GM18511 (cell line): ENCODE results near the gene C1QTNF1.

ENCODE experiments used
- ATAC-seq: cut with Tn5 transposase; IDR thresholded peaks from one replicate; pipeline ENCODE4 v1.9.1; 2021; ENCODE audit warnings: mild to moderate bottlenecking, moderate library complexity; ENCODE audit not compliant: unreplicated experiment

C1QTNF1 gene, protein sequence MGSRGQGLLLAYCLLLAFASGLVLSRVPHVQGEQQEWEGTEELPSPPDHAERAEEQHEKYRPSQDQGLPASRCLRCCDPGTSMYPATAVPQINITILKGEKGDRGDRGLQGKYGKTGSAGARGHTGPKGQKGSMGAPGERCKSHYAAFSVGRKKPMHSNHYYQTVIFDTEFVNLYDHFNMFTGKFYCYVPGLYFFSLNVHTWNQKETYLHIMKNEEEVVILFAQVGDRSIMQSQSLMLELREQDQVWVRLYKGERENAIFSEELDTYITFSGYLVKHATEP

DNA sequence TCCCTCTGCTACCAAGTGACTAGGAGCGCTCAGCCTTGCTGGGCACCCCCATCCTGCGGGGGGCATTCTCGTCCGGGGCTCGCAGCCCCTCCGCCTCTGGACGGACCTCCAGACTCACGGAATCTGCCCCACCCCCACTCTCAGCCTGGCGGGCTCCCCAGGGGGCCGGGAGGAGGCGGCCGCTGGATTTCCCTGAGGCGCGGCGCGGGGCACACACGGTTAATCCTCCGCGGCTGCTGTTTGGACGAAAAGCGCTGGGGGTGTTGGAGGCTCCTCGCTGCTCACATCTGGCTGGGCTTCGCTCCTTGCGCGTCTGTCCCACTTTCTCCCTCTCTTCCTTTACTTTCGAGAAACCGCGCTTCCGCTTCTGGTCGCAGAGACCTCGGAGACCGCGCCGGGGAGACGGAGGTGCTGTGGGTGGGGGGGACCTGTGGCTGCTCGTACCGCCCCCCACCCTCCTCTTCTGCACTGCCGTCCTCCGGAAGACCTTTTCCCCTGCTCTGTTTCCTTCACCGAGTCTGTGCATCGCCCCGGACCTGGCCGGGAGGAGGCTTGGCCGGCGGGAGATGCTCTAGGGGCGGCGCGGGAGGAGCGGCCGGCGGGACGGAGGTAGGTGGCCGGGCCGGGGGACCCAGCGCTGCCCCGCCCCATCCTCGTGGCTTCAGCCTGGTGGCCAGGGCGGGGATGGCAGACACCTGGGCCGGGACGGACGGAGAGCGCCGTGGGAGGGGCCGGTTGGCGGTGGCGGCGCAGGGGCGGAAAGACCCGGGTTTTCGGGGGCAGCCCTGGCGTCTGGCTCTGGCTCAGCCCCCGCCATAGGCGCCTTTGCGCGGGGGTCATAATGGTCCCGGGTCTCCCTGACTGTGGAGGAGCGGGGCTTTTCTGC, at the start of gene C1QTNF1:
TSS of gene C1QTNF1 (plus strand) at position 284 of the 886 bp plus-strand sequence. CDS start 19,800 bp downstream, outside the sequence.
- ATAC-seq, result no peak

DNA sequence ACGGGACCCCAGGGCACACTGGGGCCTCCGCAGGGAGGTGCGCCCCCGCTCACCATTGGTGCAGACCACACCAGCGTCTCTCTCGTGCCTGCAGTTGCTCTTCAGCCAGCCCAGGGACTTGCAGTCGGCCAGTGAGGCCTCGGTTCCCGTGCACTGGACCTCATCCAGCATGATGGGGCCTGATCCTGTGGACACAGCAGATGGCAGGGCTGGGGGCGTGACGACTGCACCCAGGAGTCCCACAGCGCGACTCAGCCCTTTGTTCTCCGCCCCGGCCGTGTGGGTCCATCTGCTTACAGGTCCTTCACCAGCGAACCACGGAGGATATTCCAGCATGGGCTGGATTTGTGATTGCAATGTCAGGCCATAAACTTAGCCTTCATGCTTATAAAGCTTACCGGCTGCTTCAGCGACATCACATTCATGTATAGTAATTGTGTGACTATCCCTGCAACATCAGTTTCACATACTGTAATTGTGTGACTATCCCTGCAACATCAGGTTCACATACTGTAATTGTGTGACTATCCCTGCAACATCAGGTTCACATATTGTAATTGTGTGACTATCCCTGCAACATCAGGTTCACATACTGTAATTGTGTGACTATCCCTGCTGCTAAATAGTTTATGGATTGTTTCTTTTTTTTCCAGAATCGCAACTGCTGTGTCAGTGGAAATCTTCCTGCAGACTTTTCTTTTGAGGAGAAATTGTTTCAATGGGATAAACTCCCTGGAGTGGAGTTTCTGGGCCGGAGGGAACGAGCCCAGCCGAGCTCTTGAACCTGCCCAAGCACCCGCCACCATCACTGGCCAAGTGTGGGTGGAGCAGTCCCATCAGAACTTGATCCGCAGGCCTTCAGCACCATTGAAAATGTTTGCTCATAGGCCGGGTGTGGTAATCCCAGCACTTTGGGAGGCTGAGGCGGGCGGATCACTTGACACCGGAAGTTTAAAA, 49.1 kb upstream of the C1QTNF1 start:
- no peak for ATAC-seq

DNA sequence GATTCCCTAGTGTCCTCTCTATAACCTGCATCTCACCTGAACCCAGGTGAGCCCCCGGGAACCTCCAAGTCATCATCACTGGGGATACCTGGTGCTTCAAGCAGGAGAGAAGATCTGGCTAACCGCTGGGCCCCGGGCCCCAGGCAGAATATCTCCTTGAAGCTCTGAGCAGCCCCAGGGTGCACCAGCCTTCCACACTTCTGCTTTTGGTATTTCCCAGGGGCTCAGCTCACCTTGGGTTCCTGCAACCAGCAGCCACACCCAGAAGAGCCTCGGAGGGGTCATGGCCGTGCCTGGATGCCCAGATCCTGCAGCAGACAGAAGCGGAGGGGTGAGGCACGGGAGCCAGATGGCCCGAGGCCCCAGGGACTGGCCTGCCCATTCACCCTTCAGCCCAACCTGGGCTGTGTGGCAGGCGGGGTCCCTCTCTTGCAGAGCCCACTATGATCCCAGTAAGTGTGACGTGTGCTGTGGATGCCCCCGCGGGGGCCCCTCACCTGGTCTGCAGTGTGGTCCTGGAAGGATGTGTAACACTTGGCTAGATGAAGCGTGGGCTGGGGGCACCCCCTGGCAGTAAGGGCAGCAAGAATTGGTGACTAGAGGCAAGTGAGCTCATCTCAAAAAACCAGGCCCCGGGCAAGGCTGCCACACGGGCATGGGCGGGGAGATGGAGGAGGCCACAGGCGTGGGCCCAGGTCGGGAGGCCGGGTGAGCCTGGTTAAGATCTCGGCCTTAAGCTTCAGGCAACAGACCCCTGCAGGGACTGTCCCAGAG, 46.9 kb upstream of the C1QTNF1 start:
- ATAC-seq, result no peak

DNA sequence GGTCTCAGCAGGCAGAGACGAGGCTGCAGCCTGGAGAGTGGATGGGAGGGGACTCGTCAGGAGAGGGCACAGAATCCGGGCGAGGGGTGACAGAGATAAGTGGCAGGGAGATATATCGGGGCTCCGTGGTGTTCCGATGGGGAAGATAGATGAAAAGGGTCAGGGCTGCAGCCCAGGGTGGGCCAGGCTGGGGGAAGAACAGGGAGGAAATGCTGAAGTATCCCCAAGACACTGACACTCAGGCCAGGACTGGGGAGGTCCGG, 46.4 kb upstream of the C1QTNF1 start:
- ATAC-seq, result no peak

DNA sequence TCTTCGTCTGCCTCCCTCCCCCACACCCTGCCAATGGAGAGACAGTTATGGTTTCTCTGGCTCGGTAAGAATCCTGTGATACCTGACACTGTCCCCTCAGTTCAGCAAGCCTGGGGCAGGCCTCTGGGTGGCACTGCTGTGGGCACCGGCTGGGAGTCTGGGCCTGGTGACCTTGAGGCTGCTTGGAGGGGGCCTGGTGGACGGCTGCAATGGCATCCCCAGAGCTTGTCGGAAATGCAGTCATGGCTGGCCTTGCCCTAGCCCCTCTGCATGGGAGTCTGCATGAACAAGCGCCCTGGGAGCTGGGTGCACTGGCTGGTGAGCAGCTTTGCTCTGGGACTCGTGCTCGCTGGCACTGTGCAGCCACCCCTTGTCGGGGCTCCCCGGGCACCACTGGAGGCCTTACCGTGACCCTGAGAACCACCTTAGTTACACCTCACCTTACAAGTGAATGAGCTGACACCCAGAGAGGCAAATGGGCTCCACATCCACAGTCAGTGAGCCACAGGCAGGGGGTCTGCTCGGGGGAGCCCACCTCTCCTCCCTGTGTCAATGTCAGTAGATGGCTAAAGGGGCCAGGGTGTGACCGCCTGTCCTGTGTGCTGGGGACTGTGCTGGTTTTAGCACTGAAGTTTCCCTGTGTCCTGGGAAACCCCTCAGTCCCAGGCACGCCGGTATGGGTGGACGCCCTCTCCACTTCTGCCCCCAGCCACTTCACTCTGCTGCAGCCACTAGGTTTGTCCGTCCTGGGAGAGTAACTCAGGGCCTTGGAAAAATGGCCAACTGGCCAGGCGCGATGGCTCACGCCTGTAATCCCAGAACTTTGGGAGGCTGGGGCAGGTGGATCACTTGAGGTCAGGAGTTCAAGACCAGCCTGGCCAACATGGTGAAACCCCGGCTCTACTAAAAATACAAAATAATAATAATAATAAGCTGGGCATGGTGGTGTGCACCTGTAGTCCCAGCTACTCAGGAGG, 45.7 kb upstream of the C1QTNF1 start:
- ATAC-seq, result no peak

DNA sequence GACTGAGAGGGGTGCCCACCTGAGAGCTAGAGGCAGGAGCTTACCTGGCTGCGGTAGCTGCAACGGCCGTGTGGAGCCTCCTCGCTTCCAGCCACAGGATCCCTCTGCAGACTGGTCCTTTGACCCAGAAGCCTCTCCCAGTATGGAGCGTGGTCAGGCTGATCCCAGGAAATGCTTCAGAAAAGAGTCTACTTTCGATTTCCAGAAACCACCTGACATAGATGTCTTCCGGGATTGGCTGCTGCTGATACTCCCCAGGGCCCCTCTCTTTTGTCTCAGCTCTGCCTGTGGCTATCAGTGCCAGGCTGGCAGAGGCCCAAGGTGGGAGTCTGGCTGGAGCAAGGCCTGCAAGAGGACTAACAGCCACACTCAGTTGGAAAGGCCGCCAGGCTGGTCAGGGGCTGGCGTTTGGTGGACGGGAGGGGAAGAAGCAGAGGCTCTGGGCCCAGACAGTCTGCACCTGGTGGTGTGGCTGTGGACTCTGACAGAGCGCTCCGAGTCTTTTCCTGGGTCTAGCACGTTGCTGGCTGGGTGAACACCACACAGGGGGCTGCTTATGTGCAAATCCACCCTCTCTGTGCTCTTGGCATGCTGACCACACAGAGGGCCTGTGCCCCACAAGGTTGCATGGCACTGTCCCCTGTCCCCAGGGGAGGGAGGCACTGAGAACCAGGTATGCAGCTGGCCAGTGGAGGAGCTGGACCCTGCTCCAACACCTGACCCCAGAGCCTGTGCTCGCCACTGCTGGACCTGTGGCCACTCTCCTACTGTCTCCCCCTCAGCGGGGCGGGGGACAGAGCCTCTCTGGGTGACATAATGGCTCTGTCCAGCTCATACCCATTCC, 44.0 kb upstream of the C1QTNF1 start, which contains the start of gene LGALS3BP:
TSS of gene LGALS3BP (minus strand) at position 144 of the 844 bp plus-strand sequence. CDS start 2,732 bp downstream, outside the sequence.
- no peak for ATAC-seq

DNA sequence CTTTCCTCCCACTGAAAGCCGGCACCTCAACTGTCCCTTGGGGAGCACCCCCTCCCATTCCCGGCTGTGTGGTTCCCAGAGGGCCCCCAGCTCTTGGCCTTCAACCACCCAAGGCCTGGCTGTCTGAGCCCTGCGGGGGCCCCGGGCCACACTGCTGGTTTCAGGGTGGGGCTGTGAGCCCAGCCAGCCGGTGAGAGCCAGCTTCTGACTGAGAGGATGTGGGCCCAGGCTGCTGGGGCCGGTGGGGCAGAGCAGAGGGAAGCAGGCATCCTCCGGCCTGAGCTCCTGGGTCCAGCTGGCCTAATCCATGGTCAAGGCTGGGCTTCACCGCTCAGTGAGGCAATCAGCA, 43.4 kb upstream of the C1QTNF1 start:
- ATAC-seq, result no peak

DNA sequence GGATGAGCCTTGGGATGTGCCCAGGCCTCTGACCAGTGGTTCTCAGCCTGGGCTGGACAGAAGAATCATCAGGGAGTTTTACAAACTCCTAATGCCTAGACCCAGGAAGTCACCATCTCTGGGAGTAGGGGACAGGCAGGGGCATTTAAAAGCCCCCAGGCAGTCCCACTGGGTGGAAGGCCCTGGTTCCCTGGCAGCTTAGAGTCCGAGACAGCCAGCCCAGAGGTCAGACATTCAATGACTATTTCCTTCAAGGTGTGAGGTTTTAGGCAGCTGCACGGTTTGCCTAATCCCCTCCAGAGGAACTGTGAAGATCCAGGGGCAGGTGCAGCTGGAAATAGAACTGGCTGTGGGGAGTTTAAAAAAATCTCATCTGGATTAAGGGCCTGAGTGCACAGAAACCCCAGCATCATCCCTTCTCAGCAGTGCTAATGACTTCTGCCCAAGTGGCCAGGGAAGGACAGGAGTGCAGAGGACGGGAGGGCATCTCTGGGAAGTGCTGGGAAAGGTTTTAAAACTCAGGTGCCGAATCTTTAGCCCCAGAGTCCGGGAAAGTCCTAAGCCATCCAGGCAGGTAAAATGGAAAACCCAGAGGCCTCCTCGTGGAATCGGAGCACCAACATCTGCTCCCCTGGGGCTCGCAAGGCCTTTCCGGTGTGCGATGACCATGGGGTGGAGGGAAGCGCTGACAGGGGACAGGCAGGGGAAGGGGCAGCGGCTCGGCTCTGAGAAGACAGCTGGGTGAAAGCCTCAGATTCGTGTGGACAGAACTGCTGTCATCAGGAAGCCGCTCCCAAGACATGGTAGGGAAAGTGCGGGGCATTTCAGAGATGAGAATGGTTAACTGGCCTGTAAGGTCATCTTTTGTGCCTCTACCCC, 42.7 kb upstream of the C1QTNF1 start:
- ATAC-seq, result no peak

DNA sequence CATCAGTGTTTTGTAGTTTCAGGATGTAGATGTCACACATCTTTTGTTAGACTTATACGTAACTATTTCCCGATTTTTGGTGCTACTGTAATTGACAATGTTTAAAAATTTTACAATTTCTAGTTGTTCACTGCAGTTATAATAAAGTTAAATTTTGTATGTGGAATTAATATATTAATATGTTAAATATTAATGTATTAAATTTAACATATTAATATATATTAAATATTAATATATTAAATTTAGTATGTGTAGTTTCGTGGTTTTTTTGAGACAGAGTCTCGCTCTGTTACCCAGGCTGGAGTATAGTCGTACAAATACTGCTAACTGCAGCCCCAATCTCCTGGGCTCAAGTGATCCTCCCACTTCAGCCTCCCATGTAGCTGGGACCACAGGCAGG, 38.6 kb upstream of the C1QTNF1 start:
- no peak for ATAC-seq

DNA sequence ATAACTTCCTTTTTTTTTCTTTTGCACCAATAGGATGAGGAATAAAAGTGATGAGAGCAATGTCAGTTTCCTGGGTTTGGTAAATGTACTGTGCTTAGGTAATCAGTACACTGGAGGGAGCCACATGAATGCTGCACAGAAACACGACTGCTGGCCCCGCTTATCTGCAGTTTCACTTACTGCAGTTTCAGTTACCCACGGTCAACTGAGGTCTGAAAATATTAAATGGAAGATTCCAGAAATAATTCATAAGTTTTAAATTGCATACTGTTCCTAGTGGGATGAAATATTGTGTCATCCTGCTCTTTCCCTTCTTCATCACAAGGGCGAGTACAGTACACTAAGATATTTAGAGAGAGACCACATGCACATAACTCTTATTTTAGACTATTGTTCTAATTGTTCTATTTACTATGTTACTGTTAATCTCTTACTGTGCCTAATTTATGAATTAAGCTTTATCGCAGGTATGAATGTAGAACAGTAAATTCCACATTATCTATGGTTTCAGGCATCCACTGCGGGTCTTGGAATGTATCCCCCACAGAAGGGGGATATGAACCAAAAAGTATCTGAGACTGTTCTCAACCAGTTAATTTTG, 37.8 kb upstream of the C1QTNF1 start:
- no peak for ATAC-seq

DNA sequence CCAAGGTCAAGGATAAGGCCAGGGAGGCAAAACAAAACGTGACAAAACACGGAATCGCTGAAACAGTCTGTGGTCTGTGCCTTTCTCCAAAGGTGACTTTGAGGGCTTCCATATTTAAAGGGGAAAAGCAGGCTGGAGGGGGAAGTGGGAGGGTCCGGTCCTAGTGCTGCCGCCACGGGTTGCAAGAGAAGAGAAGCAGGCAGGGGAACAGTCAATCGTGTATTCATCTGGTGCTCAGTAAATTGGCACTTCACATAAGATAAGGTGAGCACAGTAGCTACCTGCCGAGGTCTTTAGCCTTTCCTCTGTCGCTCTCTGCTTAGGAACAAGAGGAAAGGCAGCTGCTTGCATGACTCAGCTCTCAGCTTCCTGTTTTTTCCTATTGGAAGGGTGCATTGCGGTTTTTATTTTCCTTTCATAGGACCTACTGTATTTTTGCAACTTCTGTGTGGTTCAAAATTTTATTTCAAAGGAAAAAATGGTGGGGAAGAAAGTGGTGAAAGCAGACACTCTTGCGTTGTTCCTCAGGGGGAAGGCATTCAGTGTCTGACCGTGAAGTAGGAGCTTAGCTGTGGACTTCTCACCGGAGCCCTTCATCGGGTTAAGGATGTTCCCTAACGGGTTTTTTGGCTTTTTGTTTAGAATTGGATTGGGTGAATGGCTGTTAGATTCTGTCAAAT, 37.2 kb upstream of the C1QTNF1 start:
- no peak for ATAC-seq

DNA sequence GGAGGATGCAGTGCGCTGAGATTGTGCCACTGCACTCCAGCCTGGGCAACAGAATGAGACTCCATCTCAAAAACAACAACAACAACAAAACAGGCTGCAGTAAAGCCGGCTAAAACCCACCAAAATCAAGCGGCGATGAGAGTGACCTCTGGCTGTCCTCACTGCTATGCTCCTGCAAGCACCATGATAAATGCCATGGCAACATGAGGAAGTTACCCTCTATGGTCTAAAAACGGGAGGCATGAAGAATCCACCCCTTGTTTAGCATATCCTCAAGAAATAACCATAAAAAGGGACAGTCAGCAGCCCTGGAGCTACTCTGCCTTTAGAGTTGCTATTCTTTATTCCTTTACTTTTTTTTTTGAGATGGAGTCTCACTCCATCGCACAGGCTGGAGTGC, 35.8 kb upstream of the C1QTNF1 start:
- ATAC-seq, result no peak

DNA sequence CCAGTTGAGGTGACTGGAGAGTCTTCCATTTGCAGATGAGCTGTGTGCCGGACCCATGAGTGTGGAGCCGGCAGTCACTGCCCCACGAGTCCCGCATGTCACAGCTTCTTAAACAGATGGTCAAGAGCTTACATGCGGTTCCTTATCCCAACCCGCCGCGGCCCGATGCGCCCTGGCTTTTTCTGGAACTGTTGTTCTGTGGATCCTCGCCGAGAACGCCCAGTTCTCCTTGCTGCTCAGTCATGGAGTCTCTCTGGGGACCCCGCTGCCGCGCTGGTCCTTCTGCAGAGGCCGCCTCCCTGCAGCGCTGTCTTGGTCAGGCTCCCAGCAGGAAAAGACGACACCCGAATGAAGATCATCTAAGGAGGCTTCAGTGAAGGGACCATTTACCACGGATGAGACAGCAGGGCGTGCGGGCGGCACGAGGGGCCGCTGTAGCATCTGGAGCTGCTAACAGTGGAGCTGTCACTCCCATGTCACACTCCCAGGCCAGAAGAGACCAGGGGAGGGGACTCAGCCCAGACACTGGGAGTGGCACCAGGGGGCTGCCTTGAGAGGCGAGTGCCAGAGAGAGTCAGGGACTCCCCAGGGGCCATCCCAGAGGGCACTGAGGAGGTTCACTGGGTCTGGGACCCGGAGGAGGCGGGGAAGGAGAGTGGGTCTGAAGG, 33.5 kb upstream of the C1QTNF1 start:
- ATAC-seq, result no peak

DNA sequence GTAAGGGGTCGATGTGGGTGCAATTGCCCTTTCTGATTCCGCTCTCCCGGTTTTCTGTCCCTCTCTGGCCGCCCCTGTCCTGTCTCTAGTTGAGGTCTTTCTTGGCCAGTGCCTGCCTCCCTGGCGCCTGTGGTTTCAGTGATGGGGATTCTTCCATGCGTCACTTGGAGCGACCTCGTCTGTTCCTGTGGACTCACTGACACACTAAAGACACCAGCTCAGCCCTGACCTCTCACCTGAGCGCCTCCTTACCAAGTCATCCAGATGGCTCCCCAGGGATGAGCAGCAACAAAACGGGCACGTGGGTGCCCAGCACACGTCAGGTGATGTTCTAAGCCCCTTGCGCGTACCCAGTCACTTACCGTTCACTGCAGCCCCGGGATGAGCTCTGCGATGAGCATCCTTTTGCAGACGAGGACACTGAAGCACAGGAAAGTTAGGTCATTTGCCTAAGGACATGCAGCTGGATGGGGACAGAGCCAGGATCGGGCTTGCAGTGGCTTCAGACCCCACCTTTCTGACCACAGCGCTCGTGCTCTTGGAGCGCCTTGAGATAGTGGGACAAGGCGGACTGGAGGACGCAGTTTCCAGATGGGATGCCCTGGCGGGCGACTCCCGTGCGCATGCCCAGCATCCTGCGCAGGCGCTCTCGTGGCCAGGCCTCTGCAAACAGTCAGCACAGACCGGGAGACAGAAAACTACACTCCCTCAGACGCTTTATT, 32.8 kb upstream of the C1QTNF1 start:
- ATAC-seq, result no peak

DNA sequence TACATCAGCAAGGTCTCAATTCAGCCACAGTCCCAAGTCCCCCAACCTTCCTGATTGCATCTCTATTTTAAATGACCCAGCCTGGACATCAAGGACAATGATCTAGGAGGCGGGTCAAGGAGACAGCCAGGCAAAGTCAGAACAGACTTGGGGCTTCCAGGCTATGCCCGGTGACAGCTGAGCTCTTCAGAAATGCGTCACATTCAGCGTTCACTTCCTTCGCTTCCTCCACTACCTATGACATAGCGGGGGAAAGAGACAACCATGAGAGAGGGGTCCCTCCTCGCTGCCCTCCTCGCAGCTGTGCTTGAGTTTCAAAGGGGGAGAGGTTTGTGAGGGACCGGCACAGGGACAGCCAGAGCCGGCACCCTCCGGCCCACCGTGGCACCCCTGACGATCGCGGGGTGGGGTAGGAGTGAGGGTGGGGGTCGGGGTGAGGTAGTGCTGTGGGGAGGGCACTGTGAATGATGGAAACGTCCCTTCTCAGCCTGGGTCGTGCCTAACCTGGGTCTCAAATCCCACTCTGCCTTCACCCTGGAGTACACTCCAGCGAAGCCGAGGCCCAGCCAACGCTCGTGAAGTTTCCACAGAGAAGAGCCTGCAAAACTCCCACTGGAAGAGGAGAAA, 31.9 kb upstream of the C1QTNF1 start:
- no peak for ATAC-seq
